ENCODE results near the gene DNAJC13.

- TF ChIP-seq CTCF (conservative IDR thresholded peaks at IDR 0.05; ENCODE audit: low read length): no peak
- no peak for TF ChIP-seq EZH2phosphoT487 (IDR thresholded peaks at IDR 0.05; ENCODE audit: borderline replicate concordance)
Observed at GRCh38 chr3:132443421-132443820, 26.1 kb downstream of the DNAJC13 start.

All from Loucy (cell line).